NCI-H146 treated with DMSO at 0.1 percent for 48 hours (cell line): ENCODE measurements around the gene ABCB6.

Experiments used
- DNase-seq: peaks from one replicate; lab custom pipeline; 2025; ENCODE audit not compliant: unreplicated experiment; lab: John Stamatoyannopoulos, UW

Gene ABCB6

DNA sequence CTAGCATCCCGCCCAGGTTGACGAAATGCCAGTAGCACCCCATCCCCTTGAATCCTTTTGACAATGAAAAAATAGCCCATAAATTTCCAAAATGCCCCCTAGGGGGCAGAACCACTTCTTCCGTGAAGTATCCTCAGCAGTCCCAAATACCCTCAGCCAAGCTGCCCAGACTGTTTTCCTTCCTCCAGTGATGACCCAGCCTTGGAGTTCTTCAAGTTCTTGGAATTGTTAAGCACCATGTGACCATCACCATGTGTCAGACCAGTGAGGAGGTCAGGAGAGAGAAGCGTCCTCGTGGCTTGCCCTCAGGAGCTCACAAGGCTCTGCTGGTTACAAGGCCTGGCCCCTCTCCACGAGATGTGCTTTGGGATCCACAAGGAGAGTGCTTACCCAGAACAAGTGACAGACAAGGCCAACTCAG is 47.5 kb downstream of the ABCB6 start:
- DNase-seq, result no peak

- DNase-seq, result no peak
Observed at GRCh38 chr2:219169930-219170654, 48.7 kb downstream of the ABCB6 start, which contains the start of gene SLC23A3. SLC23A3 (minus strand) TSS chr2:219170029; CDS start chr2:219169984, 45 bp downstream.

DNA sequence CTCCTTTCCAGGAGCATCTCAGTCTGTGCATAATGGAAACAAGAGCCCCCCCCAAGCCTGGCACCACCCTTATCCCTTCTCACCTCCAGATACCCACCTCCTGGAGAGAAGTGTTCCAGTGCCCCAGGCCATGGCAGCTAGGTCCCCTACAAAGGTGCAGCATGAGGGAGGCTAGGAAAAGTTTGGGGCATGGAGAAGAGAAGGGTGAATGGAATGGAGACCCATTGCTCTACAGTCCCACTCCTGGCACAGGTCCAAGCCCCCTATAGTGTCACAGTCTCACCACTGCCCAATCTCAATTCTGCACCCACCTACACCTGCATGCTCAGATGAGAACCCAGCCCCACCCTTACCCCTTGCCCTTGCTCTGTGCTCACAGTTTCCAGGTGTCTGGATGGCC is 49.8 kb downstream of the ABCB6 start:
- DNase-seq, result no peak

GRCh38 chr2:219168526-219168925 is 50.2 kb downstream of the ABCB6 start:
- DNase-seq, result no peak

DNA sequence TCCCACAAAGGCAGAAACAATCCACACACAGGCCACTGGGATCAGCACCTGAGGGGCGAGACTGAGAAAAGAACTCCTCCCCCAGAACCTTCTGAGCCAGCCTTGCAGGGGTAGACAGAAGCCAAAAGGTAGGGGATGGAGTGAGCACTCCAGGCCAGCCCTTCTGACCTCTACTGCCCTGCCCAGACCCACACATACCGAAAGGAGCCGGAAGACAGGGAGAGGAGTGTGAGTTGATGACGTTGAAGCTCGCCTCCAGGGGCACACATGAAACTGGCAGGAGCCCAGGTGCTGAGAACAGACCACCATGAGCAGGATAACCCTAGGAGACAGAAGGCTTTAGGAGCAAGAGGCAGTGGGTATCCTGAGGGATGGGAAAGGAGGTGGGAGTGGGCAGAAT is 50.8 kb downstream of the ABCB6 start:
- no peak for DNase-seq

DNA sequence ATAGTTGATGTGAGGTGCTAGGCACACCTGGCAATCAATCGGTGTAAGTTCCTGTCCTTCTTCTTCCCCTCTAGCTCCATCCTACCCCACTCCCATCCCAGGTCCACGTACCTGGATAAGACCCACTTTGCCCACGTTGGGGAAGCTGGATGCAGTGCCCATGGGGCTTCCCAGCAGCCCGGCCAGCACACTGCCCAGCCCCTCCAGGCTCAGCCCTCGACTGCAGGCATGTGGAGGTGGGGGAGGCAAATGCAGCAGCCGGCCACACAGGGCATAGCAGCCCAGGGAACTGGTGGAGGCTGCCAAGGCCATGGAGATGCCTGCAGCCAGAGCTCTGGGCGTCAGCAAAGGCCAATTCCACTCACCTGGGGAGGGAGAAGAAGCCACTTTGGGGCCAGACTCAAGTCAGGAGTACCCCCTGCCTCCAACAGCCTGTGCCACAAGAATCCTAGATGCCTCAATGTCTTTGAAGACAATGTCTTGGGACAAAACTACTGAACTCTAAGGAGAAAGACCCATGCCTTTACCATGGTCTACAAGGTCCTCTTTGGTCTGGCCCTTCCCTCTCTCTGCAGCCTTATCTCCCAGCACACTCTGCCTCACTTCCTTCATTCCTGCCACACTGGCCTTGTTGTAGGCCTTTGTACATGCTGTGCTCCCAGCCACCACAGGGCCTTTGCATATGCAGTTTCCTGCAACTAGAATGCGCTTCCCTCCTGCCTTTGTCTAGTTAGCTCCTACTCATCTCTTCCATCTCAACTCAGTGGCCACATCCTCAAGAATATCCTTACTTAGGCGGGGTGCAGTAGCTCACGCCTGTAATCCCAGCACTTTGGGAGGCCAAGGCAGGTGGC is 53.5 kb downstream of the ABCB6 start:
- DNase-seq, result no peak

DNA sequence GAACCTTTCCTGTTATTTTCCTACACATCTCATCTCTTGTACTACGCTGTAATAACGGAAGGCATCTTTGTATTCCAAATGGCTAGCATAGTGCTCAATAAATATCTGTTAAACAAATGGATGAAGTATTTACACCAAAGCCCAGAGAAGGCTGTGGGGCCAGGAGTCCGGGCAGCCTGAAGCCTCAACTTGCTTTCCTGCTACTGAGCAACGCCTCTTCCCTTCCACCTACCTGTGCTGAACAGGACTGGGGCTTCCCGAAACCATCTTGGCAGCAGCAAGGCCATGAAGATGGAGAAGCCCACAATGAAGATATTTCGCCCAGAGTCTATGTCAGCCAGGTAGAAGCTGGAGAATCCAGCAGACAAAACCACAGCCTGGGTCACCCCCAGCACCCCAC is 55.6 kb downstream of the ABCB6 start:
- DNase-seq, result no peak

- DNase-seq, result no peak
Observed at GRCh38 chr2:219161097-219161496, 57.7 kb downstream of the ABCB6 start.

DNA sequence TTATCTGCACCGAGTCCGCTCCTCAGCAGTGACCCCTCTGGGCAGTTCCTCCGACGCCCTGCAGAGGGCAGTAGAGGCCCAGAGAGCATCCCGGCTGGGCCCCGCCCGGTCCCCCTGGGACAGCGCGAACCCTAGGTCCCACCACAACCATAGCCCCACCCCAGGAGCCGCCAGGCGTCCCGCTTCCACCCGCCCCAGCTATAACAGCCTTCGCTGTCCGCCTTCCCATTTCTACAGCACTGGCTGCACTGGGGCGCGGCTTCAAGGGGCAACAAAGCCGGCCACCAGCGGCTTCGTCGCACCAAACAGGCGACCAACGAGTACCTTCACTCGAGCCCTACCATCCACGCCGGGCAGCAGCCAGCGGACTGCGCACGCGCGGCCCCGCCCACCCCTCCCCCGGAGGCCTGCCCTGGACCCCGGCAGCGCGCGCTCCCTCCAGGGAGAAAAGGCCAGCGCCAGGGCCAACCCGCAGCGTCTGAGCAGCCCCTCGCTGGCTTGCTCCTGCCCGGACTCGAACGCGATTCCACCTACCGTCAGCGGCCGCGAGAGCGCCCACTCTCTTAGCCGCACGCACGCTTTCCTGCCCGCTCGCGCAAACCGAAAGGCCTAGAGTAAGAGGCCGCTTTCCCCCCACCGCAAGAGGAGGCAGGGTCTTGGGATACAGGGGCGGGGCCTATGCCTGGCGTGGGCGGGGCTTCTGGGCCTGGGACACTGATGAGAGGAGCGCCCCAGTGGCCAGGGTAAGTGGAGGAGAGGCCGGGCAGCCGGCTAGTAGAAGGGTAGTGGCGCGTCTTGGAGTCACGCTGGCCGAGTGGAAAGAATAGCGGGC is 58.4 kb downstream of the ABCB6 start, which contains the start of gene NHEJ1:
Gene NHEJ1 (minus strand): TSS at position 630 of the 832 bp plus-strand sequence. CDS start 2,453 bp downstream, outside the sequence.
- peak; percentile 44 for DNase-seq
